Measurements from ENCODE around the gene TRIM71. TPM values are rescaled to one million over a fixed set of nuclear protein-coding genes. Genes with fewer than 3 reads are reported as not detected.

TRIM71 gene
- total RNA-seq, 1 experiment from 2014 or later = 376 TPM

DNA sequence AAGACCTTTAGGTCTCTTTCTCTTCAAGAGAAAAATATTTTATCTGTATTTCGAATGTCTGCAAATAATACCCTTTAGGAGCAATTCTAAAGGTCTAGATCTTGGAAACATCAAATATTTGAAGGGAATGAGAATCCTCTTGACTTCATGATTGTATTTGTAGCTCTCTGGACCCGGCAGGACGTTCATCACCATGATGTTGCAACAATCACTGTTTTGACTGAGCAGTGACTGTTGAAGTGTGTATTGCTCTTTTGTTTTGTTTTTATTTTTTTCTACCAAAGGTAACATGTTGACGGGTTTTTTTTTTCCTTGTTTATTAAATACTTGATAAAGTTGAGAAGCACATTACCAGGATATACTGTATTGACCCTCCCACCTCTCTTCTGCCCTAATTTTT lies 78.3 kb downstream of the TRIM71 start:
- TF ChIP-seq, protein P1, sequence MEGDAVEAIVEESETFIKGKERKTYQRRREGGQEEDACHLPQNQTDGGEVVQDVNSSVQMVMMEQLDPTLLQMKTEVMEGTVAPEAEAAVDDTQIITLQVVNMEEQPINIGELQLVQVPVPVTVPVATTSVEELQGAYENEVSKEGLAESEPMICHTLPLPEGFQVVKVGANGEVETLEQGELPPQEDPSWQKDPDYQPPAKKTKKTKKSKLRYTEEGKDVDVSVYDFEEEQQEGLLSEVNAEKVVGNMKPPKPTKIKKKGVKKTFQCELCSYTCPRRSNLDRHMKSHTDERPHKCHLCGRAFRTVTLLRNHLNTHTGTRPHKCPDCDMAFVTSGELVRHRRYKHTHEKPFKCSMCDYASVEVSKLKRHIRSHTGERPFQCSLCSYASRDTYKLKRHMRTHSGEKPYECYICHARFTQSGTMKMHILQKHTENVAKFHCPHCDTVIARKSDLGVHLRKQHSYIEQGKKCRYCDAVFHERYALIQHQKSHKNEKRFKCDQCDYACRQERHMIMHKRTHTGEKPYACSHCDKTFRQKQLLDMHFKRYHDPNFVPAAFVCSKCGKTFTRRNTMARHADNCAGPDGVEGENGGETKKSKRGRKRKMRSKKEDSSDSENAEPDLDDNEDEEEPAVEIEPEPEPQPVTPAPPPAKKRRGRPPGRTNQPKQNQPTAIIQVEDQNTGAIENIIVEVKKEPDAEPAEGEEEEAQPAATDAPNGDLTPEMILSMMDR (conservative IDR thresholded peaks at IDR 0.05) = no peak
- Mint-ChIP-seq H3K27me3 (ENCODE audit: low read depth) (peaks cover 2% of the 10 kb centered on the region; the same call in 1 of the 2 replicates), H3K27ac (peak overlapping the region in 2 of 3 experiments; percentile 14 to 95; a peak in 2 of 7 replicates), H3K4me3 (no peak overlapping the region), H3K36me3 (ENCODE audit: insufficient read depth in 1 of 3, low read depth in 3 of 3) (peaks cover 39 to 88% (median 66%) of the 10 kb centered on the region in 3 experiments), H3K4me1 (peaks cover 58 to 62% of the 10 kb centered on the region in 2 experiments), H3K9me3 (no peaks in the 10 kb centered on the region; a peak in 1 of 5 replicates)
- H3K9ac ChIP-seq (ENCODE audit: extremely low read depth, insufficient read length, low read length) = no peak overlapping the region
- H2BK5ac ChIP-seq (ENCODE audit: insufficient read length, low read length) = no peak overlapping the region
- H3K56ac ChIP-seq (ENCODE audit: insufficient read length, low read depth, low read length) = no peak overlapping the region
- H4K8ac ChIP-seq (replicated peaks; ENCODE audit: insufficient read length, low read depth, low read length) = no peak overlapping the region
- no peak overlapping the region for H3K27ac ChIP-seq (ENCODE audit: insufficient read length, low read depth, low read length)
- H3K4me1 ChIP-seq (ENCODE audit: insufficient read depth, low read length) = 0 out of 2 replicates have a peak, but pooled peaks cover 2% of the 10 kb centered on the region
- H3K27me3 ChIP-seq (ENCODE audit: insufficient read depth, low read length) = no peaks in the 10 kb centered on the region
- H4K5ac ChIP-seq (ENCODE audit: insufficient read length, low read depth, low read length) = no peak overlapping the region
- no peak for DNase-seq
- H2AK5ac ChIP-seq (ENCODE audit: insufficient read length, low read length) = no peak overlapping the region
- H3K23me2 ChIP-seq (ENCODE audit: insufficient read length, low read depth, low read length, poor library complexity, severe bottlenecking) = no peaks in the 10 kb centered on the region
- no peaks in the 10 kb centered on the region for H4K20me1 ChIP-seq (ENCODE audit: control insufficient read depth, insufficient read depth, insufficient read length)
- H3K4ac ChIP-seq (ENCODE audit: low read depth, low read length) = no peak overlapping the region
- H2BK12ac ChIP-seq (ENCODE audit: insufficient read length, low read depth, low read length) = no peak overlapping the region
- no peak overlapping the region for H3K4me2 ChIP-seq (ENCODE audit: insufficient read depth, insufficient read length, low read length)
- H2BK120ac ChIP-seq (ENCODE audit: low read depth, low read length, poor library complexity, severe bottlenecking) = no peak overlapping the region
- no peaks in the 10 kb centered on the region for H3K9me3 ChIP-seq (ENCODE audit: control insufficient read depth, low read depth, low read length)
- no CpG with 5 or more reads among the region's 4 CpGs for WGBS (ENCODE audit: extremely low coverage, insufficient read length, low lambda C conversion rate)
- no peak overlapping the region for H3K23ac ChIP-seq (ENCODE audit: insufficient read length, low read depth, low read length)
- H3T11ph ChIP-seq (ENCODE audit: low read length) = no peak overlapping the region
- no peak overlapping the region for H2BK15ac ChIP-seq (ENCODE audit: low read depth, low read length)
- H3K18ac ChIP-seq (ENCODE audit: insufficient read length, low read depth, low read length) = no peak overlapping the region
- no peak overlapping the region for H4K91ac ChIP-seq (ENCODE audit: insufficient read length, low read depth, low read length)
- H3K79me2 ChIP-seq (ENCODE audit: insufficient read depth, low read length) = peaks cover 7% of the 10 kb centered on the region; the same call in 1 of the 2 replicates
- H3K79me1 ChIP-seq (ENCODE audit: insufficient read depth, low read depth, low read length, poor library complexity, severe bottlenecking) = no peaks in the 10 kb centered on the region
- H3K14ac ChIP-seq (ENCODE audit: insufficient read depth, low read length) = no peak overlapping the region
- H2BK20ac ChIP-seq (ENCODE audit: low read depth, low read length, poor library complexity, severe bottlenecking) = no peak overlapping the region
- H2AFZ ChIP-seq (ENCODE audit: low read length) = no peak overlapping the region
